H1 (cell line): ENCODE results near the gene MTURN. TPM values are rescaled to one million over a fixed set of nuclear protein-coding genes. Genes with fewer than 3 reads are reported as not detected.

Source experiments
- CTCF ChIA-PET: fragments of 300-600 bp; sonication (Branson Sonifier 250); formaldehyde crosslinking; loops from one replicate; lab custom pipeline; 2021; ENCODE audit not compliant: partially characterized antibody; lab: Charles Lee
- POLR2A ChIA-PET: fragments of 300-600 bp; sonication (Branson Sonifier 250); formaldehyde crosslinking; loops from one replicate; lab custom pipeline; 2021; ENCODE audit warnings: inconsistent platforms; ENCODE audit not compliant: partially characterized antibody; lab: Charles Lee
- DNase-seq, 2 experiments: peaks; one replicate each; pipeline versions ENCODE4 v3.0.0 to v3.0.0-alpha.2; 2010 to 2022; ENCODE audit warnings: low spot score in 2 of 2, low read depth in 1 of 2, mixed read lengths in 1 of 2
- FAIRE-seq: peaks from 2 replicates; lab custom pipeline; 2011; peaks lifted over from hg19 to GRCh38; lab: Jason Lieb, UNC
- H2AFZ ChIP-seq: 2 replicates; pipeline ENCODE4 v1.8.1; 2012; ENCODE audit warnings: low read length, inconsistent platforms
- H2AK5ac ChIP-seq: 2 replicates; pipeline ENCODE4 v1.6.1; 2013; ENCODE audit warnings: low read depth, low read length
- H2BK120ac ChIP-seq: replicated peaks from 2 replicates; pipeline ENCODE3; 2013; ENCODE audit warnings: low read depth, low read length, inconsistent platforms
- H2BK12ac ChIP-seq: 2 replicates; pipeline ENCODE4 v1.6.1; 2013; ENCODE audit warnings: low read depth, low read length
- H2BK15ac ChIP-seq: 2 replicates; pipeline ENCODE4 v1.6.1; 2013; ENCODE audit warnings: low read length
- H2BK20ac ChIP-seq: 2 replicates; pipeline ENCODE4 v1.6.1; 2013; ENCODE audit warnings: low read length
- H2BK5ac ChIP-seq: 2 replicates; pipeline ENCODE4 v1.6.1; 2013; ENCODE audit warnings: low read depth, low read length
- H3K14ac ChIP-seq: 2 replicates; pipeline ENCODE4 v1.6.1; 2013; ENCODE audit warnings: inconsistent platforms; ENCODE audit not compliant: insufficient read length
- H3K18ac ChIP-seq: 2 replicates; pipeline ENCODE4 v1.6.1; 2013; ENCODE audit warnings: low read length; ENCODE audit errors: extremely low read depth
- H3K23ac ChIP-seq: 2 replicates; pipeline ENCODE4 v1.6.1; 2013; ENCODE audit warnings: inconsistent platforms; ENCODE audit not compliant: insufficient read length
- H3K23me2 ChIP-seq: 2 replicates; pipeline ENCODE4 v1.6.1; 2013; ENCODE audit warnings: low read depth, low read length
- H3K27ac ChIP-seq: 2 replicates; pipeline ENCODE4 v1.6.1; 2011; ENCODE audit warnings: low read depth, low read length, inconsistent platforms
- H3K27me3 ChIP-seq, 4 experiments: replicated peaks in 1 of 4; 1 replicate in 1 of 4; 2 replicates in 3 of 4; pipeline versions ENCODE4 v1.6.1 to v1.8.1; 2011 to 2013; ENCODE audit warnings: low read length in 3 of 4, mild to moderate bottlenecking in 3 of 4, inconsistent platforms in 2 of 4, mixed read lengths in 2 of 4, moderate library complexity in 1 of 4; ENCODE audit not compliant: control insufficient read depth in 3 of 4, insufficient read depth in 3 of 4; ENCODE audit errors: extremely low read depth in 1 of 4
- H3K36me3 ChIP-seq, 4 experiments: 2 replicates each; pipeline versions ENCODE4 v1.6.1 to v1.8.1; 2011 to 2013; ENCODE audit warnings: mild to moderate bottlenecking in 4 of 4, low read length in 3 of 4, moderate library complexity in 2 of 4, control low read depth in 1 of 4, inconsistent platforms in 1 of 4; ENCODE audit not compliant: insufficient read depth in 4 of 4, control insufficient read depth in 2 of 4
- H3K4ac ChIP-seq: replicated peaks from 2 replicates; pipeline ENCODE3; 2013; ENCODE audit warnings: low read length, low read depth, mixed read lengths, inconsistent platforms; ENCODE audit not compliant: insufficient read length
- H3K4me1 ChIP-seq, 4 experiments: replicated peaks in 1 of 4; 1 replicate in 1 of 4; 2 replicates in 3 of 4; pipeline versions ENCODE4 v1.6.1 to v1.8.1; 2011 to 2013; ENCODE audit warnings: low read length in 3 of 4, inconsistent platforms in 2 of 4, mixed read lengths in 1 of 4; ENCODE audit not compliant: insufficient read depth in 4 of 4, control insufficient read depth in 3 of 4
- H3K4me2 ChIP-seq, 2 experiments: 2 replicates each; pipeline versions ENCODE4 v1.6.1 to v1.8.1; 2011 to 2013; ENCODE audit warnings: low read depth in 2 of 2, low read length in 2 of 2, control low read depth in 1 of 2, inconsistent platforms in 1 of 2, mild to moderate bottlenecking in 1 of 2; ENCODE audit not compliant: insufficient read depth in 1 of 2
- H3K4me3 ChIP-seq, 4 experiments: fragments of 200-600, 300-600 bp in 1 of 4; sonication (generic), shearing (Covaris generic), sonication (Bioruptor Twin) in 1 of 4; 2 replicates each; pipeline versions ENCODE4 v1.5.1 to v1.8.1; 2011 to 2016; ENCODE audit warnings: low read length in 4 of 4, low read depth in 3 of 4, control low read depth in 2 of 4, inconsistent platforms in 2 of 4, mild to moderate bottlenecking in 2 of 4, mixed read lengths in 1 of 4, moderate library complexity in 1 of 4; ENCODE audit not compliant: insufficient read depth in 2 of 4; ENCODE audit errors: extremely low read depth in 1 of 4
- H3K56ac ChIP-seq: replicated peaks from 2 replicates; pipeline ENCODE3; 2013; ENCODE audit warnings: low read depth, mild to moderate bottlenecking, mixed read lengths, low read length, inconsistent platforms; ENCODE audit not compliant: insufficient read length
- H3K79me1 ChIP-seq: 2 replicates; pipeline ENCODE4 v1.6.1; 2013; ENCODE audit warnings: low read depth, low read length, control low read depth
- H3K79me2 ChIP-seq, 2 experiments: 2 replicates each; pipeline versions ENCODE4 v1.6.1 to v1.8.1; 2012 to 2013; ENCODE audit warnings: low read length in 2 of 2, mild to moderate bottlenecking in 2 of 2, inconsistent platforms in 1 of 2; ENCODE audit not compliant: insufficient read depth in 2 of 2, control insufficient read depth in 1 of 2
- H3K9ac ChIP-seq, 4 experiments: replicated peaks in 1 of 4; 1 replicate in 1 of 4; 2 replicates in 3 of 4; pipeline versions ENCODE4 v1.6.1 to v1.8.1; 2011 to 2013; ENCODE audit warnings: low read depth in 3 of 4, low read length in 3 of 4, control low read depth in 2 of 4, mild to moderate bottlenecking in 2 of 4, moderate library complexity in 2 of 4, inconsistent platforms in 1 of 4; ENCODE audit errors: extremely low read depth in 1 of 4
- H3K9me3 ChIP-seq, 2 experiments: 2 replicates each; pipeline versions ENCODE4 v1.6.1 to v1.8.1; 2012 to 2013; ENCODE audit warnings: mild to moderate bottlenecking in 2 of 2, moderate library complexity in 2 of 2, control low read depth in 1 of 2, inconsistent platforms in 1 of 2, low read depth in 1 of 2, low read length in 1 of 2, mixed read lengths in 1 of 2; ENCODE audit not compliant: insufficient read depth in 2 of 2
- H4K20me1 ChIP-seq, 2 experiments: replicated peaks in 1 of 2; 2 replicates each; pipeline versions ENCODE3 to v1.8.1; 2011 to 2013; ENCODE audit warnings: inconsistent platforms in 2 of 2, low read length in 2 of 2, mild to moderate bottlenecking in 1 of 2; ENCODE audit not compliant: insufficient read depth in 2 of 2, control insufficient read depth in 1 of 2
- H4K5ac ChIP-seq: 2 replicates; pipeline ENCODE4 v1.6.1; 2013; ENCODE audit warnings: low read length, low read depth, mixed read lengths, inconsistent platforms; ENCODE audit not compliant: insufficient read length
- H4K8ac ChIP-seq: 2 replicates; pipeline ENCODE4 v1.8.0; 2013; ENCODE audit warnings: mild to moderate bottlenecking, moderate library complexity, low read length, inconsistent platforms; ENCODE audit not compliant: insufficient read depth; ENCODE audit errors: extremely low read depth
- H4K91ac ChIP-seq: replicated peaks from 2 replicates; pipeline ENCODE3; 2013; ENCODE audit warnings: low read length, mixed read lengths, inconsistent platforms; ENCODE audit not compliant: insufficient read length
- ASH2L ChIP-seq: fragments of 200-600, 300-600 bp; sonication (generic); IDR thresholded peaks from one replicate; pipeline ENCODE4 v1.7.1; 2017; ENCODE audit warnings: low read length
- CHD1 ChIP-seq: IDR thresholded peaks from 2 replicates; pipeline ENCODE4 v1.6.1; 2012; ENCODE audit warnings: low read depth, low read length, improper control_type of control experiment
- CHD2 ChIP-seq: IDR thresholded peaks from 2 replicates; pipeline ENCODE4 v1.6.1; 2012; ENCODE audit warnings: low read length, improper control_type of control experiment
- CTBP2 ChIP-seq: IDR thresholded peaks from 2 replicates; pipeline ENCODE4 v1.7.0; 2011; ENCODE audit warnings: borderline replicate concordance, mild to moderate bottlenecking, moderate library complexity, mixed read lengths, low read length; ENCODE audit not compliant: insufficient read depth, insufficient read length
- SAP30 ChIP-seq: fragments of 300-600 bp; sonication (generic); IDR thresholded peaks from 2 replicates; pipeline ENCODE4 v1.7.1; 2012; ENCODE audit warnings: low read length, moderate library complexity, mild to moderate bottlenecking, inconsistent platforms; ENCODE audit not compliant: insufficient read depth, insufficient replicate concordance
- TEAD4 ChIP-seq: IDR thresholded peaks from 2 replicates; pipeline ENCODE4 v1.6.1; 2012; ENCODE audit warnings: low read depth, low read length, inconsistent platforms, mixed read lengths
- polyA plus RNA-seq, 7 experiments: library from polyadenylated mRNA; depleted of rRNA in 3 of 7; stranded (reverse) in 5 of 7; unstranded in 2 of 7; fragments of >200 nt in 5 of 7; fragments of 200-250 nt in 2 of 7; gene quantifications; 1 replicate in 5 of 7; 2 replicates in 1 of 7; 4 replicates in 1 of 7; pipeline versions ENCODE4 v1.2.1 to v1.2.3, GENCODE V29; 2011 to 2013; ENCODE audit warnings: missing spikeins in 2 of 7, mixed read lengths in 2 of 7
- total RNA-seq: library from RNA; stranded (reverse); fragmentation: NEBNext Ultra II Directional; extraction: Animal tissue kit (Norgen Biotek cat#: 25700); gene quantifications from 2 replicates; pipeline ENCODE4 v1.2.1, GENCODE V29; 2021

Gene MTURN
- total and polyA plus RNA-seq, 2 of the 8 experiments (the other 6 are each of a cell fraction or from before 2014, with no cell fraction given) = 2.6 to 5.8 TPM

GRCh38 chr7:30113144-30113543 lies 21.6 kb upstream of the MTURN start:
- Histone ChIP-seq H3K79me2 (no peaks in the 10 kb centered on the region), H3K4me1 (no peaks in the 10 kb centered on the region; a peak in 1 of 7 replicates), H4K91ac (no peak overlapping the region), H2BK120ac (no peak overlapping the region), H3K23me2 (no peaks in the 10 kb centered on the region), H3K79me1 (no peaks in the 10 kb centered on the region), H3K9ac (no peak overlapping the region), H3K23ac (no peak overlapping the region), H4K5ac (no peak overlapping the region), H3K18ac (no peak overlapping the region), H2BK12ac (no peak overlapping the region), H2AFZ (no peak overlapping the region), H3K36me3 (peaks cover 0 to 4% (median 0%) of the 10 kb centered on the region in 4 experiments; a peak in 1 of 8 replicates), H3K9me3 (peaks cover 4 to 16% of the 10 kb centered on the region in 2 experiments), H2BK5ac (no peak overlapping the region), H2BK20ac (no peak overlapping the region), H3K27ac (no peak overlapping the region), H4K8ac (no peak overlapping the region), H3K56ac (no peak overlapping the region), H4K20me1 (peaks cover 0 to 5% of the 10 kb centered on the region in 2 experiments), H3K27me3 (no peaks in the 10 kb centered on the region), H3K4me3 (no peak overlapping the region), H2AK5ac (no peak overlapping the region), H2BK15ac (no peak overlapping the region), H3K4me2 (no peak overlapping the region), H3K14ac (no peak overlapping the region), H3K4ac (no peak overlapping the region)
- no peak for FAIRE-seq
- ChIA-PET POLR2A (no interaction called here), CTCF (interaction anchor here (1.0 kb wide), 1 partner anchor 186 kb away, joined by 3 read pairs; no protein-coding TSS in a partner anchor)
- DNase-seq = no peak
- no peak for TF ChIP-seq CHD2
- no peak for TF ChIP-seq TEAD4
- TF ChIP-seq CHD1 = no peak
- TF ChIP-seq ASH2L = no peak
- no peak for TF ChIP-seq CTBP2
- no peak for TF ChIP-seq SAP30
